HCEC 1CT (cell line): ENCODE measurements around the gene POLRMT.

Experiments used
- DNase-seq: peaks from one replicate; pipeline ENCODE4 v3.0.0-alpha.2; 2017

The POLRMT gene

GRCh38 chr19:662962-663681 is 29.8 kb upstream of the POLRMT start, which contains the start of gene RNF126:
TSS of gene RNF126 (minus strand) at chr19:663214. CDS start at chr19:663121, 93 bp downstream.
- DNase-seq: peak; percentile 90

- no peak for DNase-seq
These were observed 29.0 kb upstream of the POLRMT start for GRCh38 chr19:662207-662961.

- DNase-seq: no peak
These were observed 28.3 kb upstream of the POLRMT start for GRCh38 chr19:661427-662196.

- DNase-seq: no peak
These were observed 27.6 kb upstream of the POLRMT start for GRCh38 chr19:660793-661426.

GRCh38 chr19:658916-659839 is 25.8 kb upstream of the POLRMT start:
- DNase-seq: no peak

- DNase-seq: no peak
These were observed 24.9 kb upstream of the POLRMT start for GRCh38 chr19:658059-658839.

GRCh38 chr19:657611-658010 is 24.3 kb upstream of the POLRMT start:
- no peak for DNase-seq

- DNase-seq: no peak
These were observed 23.6 kb upstream of the POLRMT start for GRCh38 chr19:656751-657559.

- DNase-seq: no peak
These were observed 22.4 kb upstream of the POLRMT start for GRCh38 chr19:655691-656090.

- DNase-seq: no peak
These were observed 20.1 kb upstream of the POLRMT start for GRCh38 chr19:653425-653824.

- DNase-seq: no peak
These were observed 19.4 kb upstream of the POLRMT start for GRCh38 chr19:652467-653389.

GRCh38 chr19:651991-652390 is 18.7 kb upstream of the POLRMT start:
- DNase-seq: no peak

- no peak for DNase-seq
These were observed 17.9 kb upstream of the POLRMT start for GRCh38 chr19:651114-651818.

GRCh38 chr19:650121-650520 is 16.8 kb upstream of the POLRMT start:
- no peak for DNase-seq

- DNase-seq: no peak
These were observed 15.8 kb upstream of the POLRMT start for GRCh38 chr19:648904-649801.

- DNase-seq: no peak
These were observed 15.0 kb upstream of the POLRMT start for GRCh38 chr19:648305-648704.

GRCh38 chr19:647566-648284 is 14.4 kb upstream of the POLRMT start:
- DNase-seq: no peak
